SK-N-SH (cell line): ENCODE data around the gene GREM2. TPM values are rescaled to one million over a fixed set of nuclear protein-coding genes. Genes with fewer than 3 reads are reported as not detected.

Source experiments
- CTCF ChIA-PET: fragments of 300-600, 350-600 bp; formaldehyde crosslinking; extraction: SDS; loops from one replicate; lab custom pipeline; 2021; lab: Yijun Ruan, JAX
- POLR2A ChIA-PET: fragments of 350-600 bp; sonication (Branson Sonifier 250); formaldehyde crosslinking; extraction: SDS; loops from one replicate; lab custom pipeline; 2020; ENCODE audit warnings: antibody characterized with exemption, inconsistent platforms; lab: Yijun Ruan, JAX
- DNase-seq: peaks from one replicate; pipeline ENCODE4 v3.0.0; 2012
- H2AFZ ChIP-seq: fragments of 200-600 bp; sonication (generic); 2 replicates; pipeline ENCODE4 v1.8.1; 2016; ENCODE audit warnings: antibody characterized with exemption, mild to moderate bottlenecking, low read depth
- H3F3A ChIP-seq: fragments of 200-600 bp; sonication (generic); replicated peaks from 2 replicates; pipeline ENCODE3; 2016; ENCODE audit warnings: antibody characterized with exemption, mild to moderate bottlenecking; ENCODE audit not compliant: insufficient read depth
- H3K27ac ChIP-seq, 2 experiments: fragments of 200-500 bp in 1 of 2; fragments of 200-600 bp in 1 of 2; sonication (Bioruptor generic) in 1 of 2; sonication (generic), shearing (Covaris generic) in 1 of 2; 2 replicates each; pipeline versions ENCODE4 v1.5.1 to v1.6.1; 2014 to 2016; ENCODE audit warnings: low read depth in 2 of 2, inconsistent platforms in 1 of 2, low read length in 1 of 2, mild to moderate bottlenecking in 1 of 2, mixed read lengths in 1 of 2
- H3K27me3 ChIP-seq: fragments of 200-600 bp; sonication (generic), shearing (Covaris generic); 2 replicates; pipeline ENCODE4 v1.6.1; 2016; ENCODE audit warnings: mixed run types; ENCODE audit not compliant: insufficient read depth
- H3K36me3 ChIP-seq, 2 experiments: fragments of 200-500 bp in 1 of 2; fragments of 200-600 bp in 1 of 2; sonication (Bioruptor generic) in 1 of 2; sonication (generic) in 1 of 2; replicated peaks in 1 of 2; 2 replicates each; pipeline versions ENCODE3 to v1.5.1; 2014 to 2016; ENCODE audit warnings: low read length in 1 of 2, mild to moderate bottlenecking in 1 of 2; ENCODE audit not compliant: insufficient read depth in 2 of 2, control insufficient read depth in 1 of 2
- H3K4me1 ChIP-seq, 2 experiments: fragments of 200-500 bp in 1 of 2; fragments of 200-600 bp in 1 of 2; sonication (Bioruptor generic) in 1 of 2; sonication (generic), shearing (Covaris generic) in 1 of 2; 2 replicates each; pipeline versions ENCODE4 v1.5.1 to v1.6.1; 2014 to 2016; ENCODE audit warnings: low read depth in 1 of 2, low read length in 1 of 2, mixed run types in 1 of 2; ENCODE audit not compliant: insufficient read depth in 2 of 2, control insufficient read depth in 1 of 2
- H3K4me2 ChIP-seq: fragments of 200-600 bp; sonication (generic), shearing (Covaris generic); 2 replicates; pipeline ENCODE4 v1.6.1; 2017; ENCODE audit warnings: mixed run types
- H3K4me3 ChIP-seq, 2 experiments: fragments of 200-500 bp in 1 of 2; fragments of 200-600 bp in 1 of 2; sonication (Bioruptor generic) in 1 of 2; sonication (generic), shearing (Covaris generic) in 1 of 2; 2 replicates each; pipeline versions ENCODE4 v1.5.1 to v1.8.1; 2014 to 2016; ENCODE audit warnings: low read depth in 2 of 2, inconsistent platforms in 1 of 2, low read length in 1 of 2, mild to moderate bottlenecking in 1 of 2, mixed read lengths in 1 of 2, moderate library complexity in 1 of 2
- H3K79me2 ChIP-seq: fragments of 200-600 bp; sonication (generic); 2 replicates; pipeline ENCODE4 v1.8.1; 2017; ENCODE audit warnings: mild to moderate bottlenecking; ENCODE audit not compliant: insufficient read depth
- H3K9ac ChIP-seq: fragments of 200-600 bp; sonication (generic); 2 replicates; pipeline ENCODE4 v1.6.1; 2017; ENCODE audit warnings: mixed run types
- H3K9me2 ChIP-seq: fragments of 200-600 bp; sonication (generic); 2 replicates; pipeline ENCODE4 v1.6.1; 2017; ENCODE audit warnings: mixed run types
- H3K9me3 ChIP-seq: fragments of 200-600 bp; sonication (generic); 2 replicates; pipeline ENCODE4 v1.6.1; 2017; ENCODE audit warnings: mixed run types, mild to moderate bottlenecking, moderate library complexity
- H4K20me1 ChIP-seq: fragments of 200-600 bp; sonication (generic); 2 replicates; pipeline ENCODE4 v1.6.1; 2017; ENCODE audit warnings: mild to moderate bottlenecking, mixed run types; ENCODE audit not compliant: insufficient read depth
- FOSL2 ChIP-seq: IDR thresholded peaks from 2 replicates; pipeline ENCODE4 v1.4.0; 2012; ENCODE audit warnings: low read depth, mild to moderate bottlenecking, moderate library complexity, borderline replicate concordance
- FOXM1 ChIP-seq: IDR thresholded peaks from 2 replicates; pipeline ENCODE4 v1.4.0; 2012; ENCODE audit warnings: low read depth, mild to moderate bottlenecking
- GATA2 ChIP-seq: sonication (generic); formaldehyde crosslinking; IDR thresholded peaks from 2 replicates; pipeline ENCODE4 v1.5.0; 2020; ENCODE audit warnings: mild to moderate bottlenecking, missing genetic modification reagents
- JUND ChIP-seq: IDR thresholded peaks from 2 replicates; pipeline ENCODE4 v1.4.0; 2012
- MAX ChIP-seq: IDR thresholded peaks from 2 replicates; pipeline ENCODE4 v1.4.0; 2012; ENCODE audit warnings: low read depth
- MEF2A ChIP-seq: IDR thresholded peaks from 2 replicates; pipeline ENCODE4 v1.4.0; 2012; ENCODE audit warnings: low read depth, borderline replicate concordance
- RCOR1 ChIP-seq: fragments of 150-350 bp; IDR thresholded peaks from 2 replicates; pipeline ENCODE4 v1.6.1; 2017; ENCODE audit warnings: antibody characterized with exemption, low read length
- REST ChIP-seq: IDR thresholded peaks from 2 replicates; pipeline ENCODE4 v1.6.1; 2012; ENCODE audit warnings: mild to moderate bottlenecking, low read depth, low read length, moderate library complexity
- RFX5 ChIP-seq: IDR thresholded peaks from 2 replicates; pipeline ENCODE4 v1.6.1; 2012; ENCODE audit warnings: mild to moderate bottlenecking, improper control_type of control experiment, low read length
- SIN3A ChIP-seq: IDR thresholded peaks from 2 replicates; pipeline ENCODE4 v1.6.1; 2012; ENCODE audit warnings: low read depth, mild to moderate bottlenecking, low read length, moderate library complexity, borderline replicate concordance
- SMC3 ChIP-seq: IDR thresholded peaks from 2 replicates; pipeline ENCODE4 v1.6.1; 2012; ENCODE audit warnings: low read depth, low read length, improper control_type of control experiment
- TCF12 ChIP-seq: IDR thresholded peaks from 2 replicates; pipeline ENCODE4 v1.4.0; 2012
- TEAD4 ChIP-seq: IDR thresholded peaks from 2 replicates; pipeline ENCODE4 v1.4.0; 2012; ENCODE audit warnings: mild to moderate bottlenecking, borderline replicate concordance; ENCODE audit not compliant: insufficient read depth
- YY1 ChIP-seq: IDR thresholded peaks from 2 replicates; pipeline ENCODE4 v1.4.0; 2012; ENCODE audit warnings: low read depth, mild to moderate bottlenecking
- WGBS: methylation state at CpG from one replicate; pipeline ENCODE4 v1.1.6; 2017; ENCODE audit warnings: low lambda C conversion rate; 5-methylcytosine and 5-hydroxymethylcytosine counted together
- polyA plus RNA-seq, 3 experiments: library from polyadenylated mRNA; depleted of rRNA; stranded (reverse); fragments of >200 nt; gene quantifications; 2 replicates each; pipeline ENCODE4 v1.2.3, GENCODE V29; 2012

Gene GREM2
- polyA plus RNA-seq, 1 of the 3 experiments (the other 2 are of a cell fraction) = 0.94 TPM

DNA sequence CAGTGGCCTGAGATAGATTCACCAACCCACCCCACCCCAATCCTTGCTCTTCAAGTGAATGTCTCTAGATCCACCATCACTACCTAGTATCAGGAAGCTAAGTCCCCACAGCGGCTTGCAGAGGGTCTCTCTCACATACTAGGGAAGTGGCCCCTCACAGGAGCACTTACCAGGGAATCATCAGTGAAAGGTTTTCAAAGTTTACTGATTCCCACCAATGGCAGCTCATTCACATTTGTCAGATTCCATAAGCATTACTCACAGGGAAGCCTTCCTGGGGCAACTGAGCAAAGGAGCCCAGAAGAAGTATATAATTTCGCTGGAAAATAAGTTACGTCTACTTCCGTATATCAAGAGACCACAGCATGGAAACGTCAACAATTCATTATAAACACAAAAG is 120.8 kb downstream of the GREM2 start:
- CTCF ChIA-PET = no interaction called here
- DNase-seq = no peak

DNA sequence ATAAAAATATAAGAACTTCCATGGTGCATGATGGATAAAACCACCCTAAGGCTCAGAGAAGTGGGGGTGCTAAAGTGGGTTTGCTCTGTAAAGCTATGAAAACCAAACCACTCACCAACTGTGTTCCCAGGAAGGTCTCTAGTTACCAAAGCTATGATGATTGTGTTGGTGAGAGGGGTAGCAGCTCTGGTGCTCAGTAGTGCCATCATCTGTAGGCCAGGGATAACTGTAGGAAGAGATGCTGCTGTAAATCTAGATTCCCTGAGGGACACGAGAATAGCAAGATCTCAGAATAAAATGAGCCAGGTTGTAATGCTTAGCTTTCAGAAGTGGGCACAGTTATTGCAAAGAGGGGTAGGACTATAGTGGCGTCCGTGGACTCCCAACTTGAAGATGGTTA is 124.5 kb downstream of the GREM2 start:
- no peaks in the 10 kb centered on the region; the same call in 1 of the 2 replicates for H3K79me2 ChIP-seq
- ChIA-PET POLR2A (no interaction called here), CTCF (no interaction called here)
- 91% methylated on average over 3 of the region's 3 CpGs for WGBS
- no peak overlapping the region for H2AFZ ChIP-seq
- no peak for DNase-seq
- H3K4me2 ChIP-seq = no peak overlapping the region
- no peak for TF ChIP-seq GATA2 (CRISPR knock-in tag)
- no peak for TF ChIP-seq MAX
- no peak for TF ChIP-seq RFX5
- TF ChIP-seq REST = no peak
- H3K27me3 ChIP-seq = no peaks in the 10 kb centered on the region
- H3K9ac ChIP-seq = no peak overlapping the region
- H3K9me3 ChIP-seq = no peaks in the 10 kb centered on the region
- H3K4me3 ChIP-seq = no peak overlapping the region
- no peaks in the 10 kb centered on the region for H3K36me3 ChIP-seq
- H3K9me2 ChIP-seq = no peaks in the 10 kb centered on the region
- no peak overlapping the region for H3K27ac ChIP-seq
- no peaks in the 10 kb centered on the region for H4K20me1 ChIP-seq
- peaks cover 10% of the 10 kb centered on the region for H3F3A ChIP-seq
- H3K4me1 ChIP-seq = peaks cover 0 to 8% of the 10 kb centered on the region in 2 experiments; a peak in 2 of 4 replicates

More for the DNA sequence above, 120.8 kb downstream of the GREM2 start:
- no peak overlapping the region for H3K27ac ChIP-seq
- no peak overlapping the region for H3K4me3 ChIP-seq
- H3K9ac ChIP-seq = no peak overlapping the region
- no peaks in the 10 kb centered on the region for H3K9me2 ChIP-seq
- no peaks in the 10 kb centered on the region for H3K27me3 ChIP-seq
- H3K9me3 ChIP-seq = no peaks in the 10 kb centered on the region
- POLR2A ChIA-PET = no interaction called here
- H2AFZ ChIP-seq = no peak overlapping the region
- WGBS = 65% methylated on average over 5 of the region's 5 CpGs
- peaks cover 0 to 8% of the 10 kb centered on the region in 2 experiments; a peak in 2 of 4 replicates for H3K4me1 ChIP-seq
- no peaks in the 10 kb centered on the region for H3K36me3 ChIP-seq
- H3F3A ChIP-seq = peaks cover 7% of the 10 kb centered on the region
- H4K20me1 ChIP-seq = no peaks in the 10 kb centered on the region
- TF ChIP-seq FOXM1 (no peak), RCOR1 (no peak), TCF12 (no peak), SMC3 (no peak), FOSL2 (peak; percentile 48; the same call in 1 of the 2 replicates), MEF2A (no peak), SIN3A (no peak), YY1 (no peak), RFX5 (no peak), REST (no peak), JUND (peak; percentile 60), TEAD4 (peak; percentile 33; the same call in 1 of the 2 replicates)
- no peaks in the 10 kb centered on the region for H3K79me2 ChIP-seq
- H3K4me2 ChIP-seq = peak overlapping the region; percentile 1; the same call in 1 of the 2 replicates
